H9 (cell line): ENCODE measurements around the gene MTFP1. TPM values are rescaled to one million over a fixed set of nuclear protein-coding genes. Genes with fewer than 3 reads are reported as not detected.

Source experiments
- DNase-seq: peaks from one replicate; pipeline ENCODE4 v3.0.0-alpha.2; 2017
- H2AFZ ChIP-seq: one replicate; pipeline ENCODE4 v1.6.1; 2013; ENCODE audit warnings: mild to moderate bottlenecking, low read length, control low read depth, moderate library complexity
- H2AK5ac ChIP-seq: 2 replicates; pipeline ENCODE4 v1.6.1; 2013; ENCODE audit warnings: low read length, control low read depth, mixed read lengths; ENCODE audit not compliant: insufficient read length
- H2BK120ac ChIP-seq: one replicate; pipeline ENCODE4 v1.6.1; 2013; ENCODE audit warnings: low read depth, mild to moderate bottlenecking, low read length, control low read depth, inconsistent platforms; ENCODE audit not compliant: poor library complexity, severe bottlenecking
- H2BK12ac ChIP-seq: 2 replicates; pipeline ENCODE4 v1.6.1; 2013; ENCODE audit warnings: low read length, control low read depth, mixed read lengths, low read depth; ENCODE audit not compliant: insufficient read length
- H2BK15ac ChIP-seq: 2 replicates; pipeline ENCODE4 v1.6.1; 2013; ENCODE audit warnings: low read depth, low read length, control low read depth
- H2BK20ac ChIP-seq: one replicate; pipeline ENCODE4 v1.6.1; 2013; ENCODE audit warnings: low read depth, mild to moderate bottlenecking, low read length, control low read depth, inconsistent platforms; ENCODE audit not compliant: poor library complexity, severe bottlenecking
- H2BK5ac ChIP-seq: 2 replicates; pipeline ENCODE4 v1.6.1; 2013; ENCODE audit warnings: low read length, control low read depth, mixed read lengths; ENCODE audit not compliant: insufficient read length
- H3K14ac ChIP-seq: 2 replicates; pipeline ENCODE4 v1.6.1; 2013; ENCODE audit warnings: low read length, control low read depth; ENCODE audit not compliant: insufficient read depth
- H3K18ac ChIP-seq: 2 replicates; pipeline ENCODE4 v1.6.1; 2013; ENCODE audit warnings: low read depth, mild to moderate bottlenecking, mixed read lengths, low read length, control low read depth; ENCODE audit not compliant: insufficient read length
- H3K23ac ChIP-seq: 2 replicates; pipeline ENCODE4 v1.6.1; 2013; ENCODE audit warnings: low read length, control low read depth, mixed read lengths, low read depth; ENCODE audit not compliant: insufficient read length
- H3K23me2 ChIP-seq: 2 replicates; pipeline ENCODE4 v1.6.1; 2013; ENCODE audit warnings: low read depth, mild to moderate bottlenecking, mixed read lengths, low read length, control low read depth; ENCODE audit not compliant: insufficient read length, poor library complexity, severe bottlenecking
- H3K27ac ChIP-seq: 2 replicates; pipeline ENCODE4 v1.5.1; 2013; ENCODE audit warnings: low read length, control low read depth, mixed read lengths, low read depth; ENCODE audit not compliant: insufficient read length
- H3K27me3 ChIP-seq: 2 replicates; pipeline ENCODE4 v1.6.1; 2013; ENCODE audit warnings: low read length, control low read depth, inconsistent platforms; ENCODE audit not compliant: insufficient read depth
- H3K4ac ChIP-seq: 2 replicates; pipeline ENCODE4 v1.6.1; 2013; ENCODE audit warnings: low read depth, mild to moderate bottlenecking, control low read depth, inconsistent platforms, low read length, moderate library complexity
- H3K4me1 ChIP-seq: 2 replicates; pipeline ENCODE4 v1.6.1; 2013; ENCODE audit warnings: low read length, control low read depth, inconsistent platforms; ENCODE audit not compliant: insufficient read depth
- H3K4me2 ChIP-seq: 2 replicates; pipeline ENCODE4 v1.6.1; 2013; ENCODE audit warnings: low read length, control low read depth, mixed read lengths; ENCODE audit not compliant: insufficient read length, insufficient read depth
- H3K56ac ChIP-seq: 2 replicates; pipeline ENCODE4 v1.6.1; 2013; ENCODE audit warnings: low read depth, mild to moderate bottlenecking, mixed read lengths, low read length, control low read depth; ENCODE audit not compliant: insufficient read length
- H3K79me1 ChIP-seq: 2 replicates; pipeline ENCODE4 v1.6.1; 2013; ENCODE audit warnings: low read depth, mild to moderate bottlenecking, moderate library complexity, low read length, control low read depth, inconsistent platforms; ENCODE audit not compliant: insufficient read depth, poor library complexity, severe bottlenecking
- H3K79me2 ChIP-seq: 2 replicates; pipeline ENCODE4 v1.6.1; 2013; ENCODE audit warnings: low read length, control low read depth, inconsistent platforms; ENCODE audit not compliant: insufficient read depth
- H3K9ac ChIP-seq: 2 replicates; pipeline ENCODE4 v1.6.1; 2013; ENCODE audit warnings: low read length, control low read depth, mixed read lengths; ENCODE audit not compliant: insufficient read length; ENCODE audit errors: extremely low read depth
- H3K9me3 ChIP-seq: one replicate; pipeline ENCODE4 v1.6.1; 2013; ENCODE audit warnings: low read depth, low read length, inconsistent platforms; ENCODE audit not compliant: control insufficient read depth
- H3T11ph ChIP-seq: one replicate; pipeline ENCODE4 v1.6.1; 2013; ENCODE audit warnings: mild to moderate bottlenecking, low read length, control low read depth, inconsistent platforms
- H4K20me1 ChIP-seq: one replicate; pipeline ENCODE4 v1.6.1; 2013; ENCODE audit not compliant: control insufficient read depth, insufficient read length, insufficient read depth
- H4K5ac ChIP-seq: 2 replicates; pipeline ENCODE4 v1.6.1; 2013; ENCODE audit warnings: low read depth, mild to moderate bottlenecking, mixed read lengths, low read length, control low read depth; ENCODE audit not compliant: insufficient read length
- H4K8ac ChIP-seq: replicated peaks from 2 replicates; pipeline ENCODE4 v1.6.1; 2013; ENCODE audit warnings: low read length, control low read depth, mixed read lengths, low read depth; ENCODE audit not compliant: insufficient read length
- H4K91ac ChIP-seq: 2 replicates; pipeline ENCODE4 v1.6.1; 2013; ENCODE audit warnings: low read depth, mild to moderate bottlenecking, moderate library complexity, mixed read lengths, low read length, control low read depth; ENCODE audit not compliant: insufficient read length
- H3K27ac Mint-ChIP-seq, 3 experiments: 2 replicates in 2 of 3; 3 replicates in 1 of 3; pipeline ENCODE4 v1.8.0; 2020 to 2021; ENCODE audit warnings: mixed read lengths in 3 of 3, mild to moderate bottlenecking in 1 of 3, moderate library complexity in 1 of 3
- H3K27me3 Mint-ChIP-seq: 2 replicates; pipeline ENCODE4 v1.8.0; 2021; ENCODE audit warnings: low read depth, mild to moderate bottlenecking, moderate library complexity, mixed read lengths
- H3K36me3 Mint-ChIP-seq, 3 experiments: 2 replicates in 2 of 3; 3 replicates in 1 of 3; pipeline ENCODE4 v1.8.0; 2020 to 2021; ENCODE audit warnings: low read depth in 3 of 3, mixed read lengths in 3 of 3; ENCODE audit not compliant: insufficient read depth in 1 of 3
- H3K4me1 Mint-ChIP-seq, 2 experiments: 2 replicates each; pipeline ENCODE4 v1.8.0; 2020; ENCODE audit warnings: mixed read lengths in 2 of 2
- H3K4me3 Mint-ChIP-seq, 2 experiments: 2 replicates in 1 of 2; 3 replicates in 1 of 2; pipeline ENCODE4 v1.8.0; 2020 to 2021; ENCODE audit warnings: mild to moderate bottlenecking in 2 of 2, mixed read lengths in 2 of 2, moderate library complexity in 1 of 2
- H3K9me3 Mint-ChIP-seq, 2 experiments: 2 replicates in 1 of 2; 3 replicates in 1 of 2; pipeline ENCODE4 v1.8.0; 2020; ENCODE audit warnings: mild to moderate bottlenecking in 2 of 2, mixed read lengths in 2 of 2, moderate library complexity in 1 of 2
- CTCF ChIP-seq: fragments of 200-600 bp; sonication (generic); conservative IDR thresholded peaks from 3 replicates; pipeline ENCODE4 v1.8.0; 2021; ENCODE audit warnings: antibody characterized with exemption, mild to moderate bottlenecking
- WGBS: extraction: QIAGEN DNeasy Blood & Tissue Kit; methylation state at CpG from one replicate; pipeline ENCODE4 v1.1.7; 2013; ENCODE audit warnings: missing lambda C conversion rate, low lambda C conversion rate, mixed read lengths; ENCODE audit not compliant: insufficient read length; ENCODE audit errors: extremely low coverage; 5-methylcytosine and 5-hydroxymethylcytosine counted together
- total RNA-seq: library from RNA; stranded (reverse); gene quantifications from 2 replicates; pipeline ENCODE4 v1.2.1, GENCODE V29; 2021

Gene MTFP1
- total RNA-seq, 1 experiment from 2014 or later = 46.8 TPM

- Histone ChIP-seq H2BK120ac (no peak overlapping the region), H3K27me3 (no peaks in the 10 kb centered on the region), H3K4me1 (no peaks in the 10 kb centered on the region), H2AFZ (no peak overlapping the region), H3K9ac (no peak overlapping the region), H3K23ac (no peak overlapping the region), H2BK12ac (no peak overlapping the region), H4K20me1 (no peaks in the 10 kb centered on the region), H3K27ac (no peak overlapping the region), H3K4me2 (no peak overlapping the region), H3K56ac (no peak overlapping the region), H4K91ac (no peak overlapping the region), H3K23me2 (no peaks in the 10 kb centered on the region), H4K5ac (no peak overlapping the region), H2AK5ac (no peak overlapping the region), H4K8ac (no peak overlapping the region), H3T11ph (no peak overlapping the region), H3K9me3 (no peaks in the 10 kb centered on the region), H3K79me1 (no peaks in the 10 kb centered on the region), H2BK5ac (no peak overlapping the region), H2BK15ac (no peak overlapping the region), H3K14ac (no peak overlapping the region), H2BK20ac (no peak overlapping the region), H3K4ac (no peak overlapping the region), H3K79me2 (no peaks in the 10 kb centered on the region), H3K18ac (no peak overlapping the region)
- 100% methylated on average over 1 of the region's 2 CpGs for WGBS
- Mint-ChIP-seq H3K36me3 (no peaks in the 10 kb centered on the region), H3K27ac (no peak overlapping the region), H3K9me3 (no peaks in the 10 kb centered on the region; a peak in 1 of 5 replicates), H3K4me1 (peaks cover 0 to 3% of the 10 kb centered on the region in 2 experiments; a peak in 1 of 4 replicates), H3K4me3 (no peak overlapping the region; a peak in 1 of 5 replicates), H3K27me3 (peaks cover 40% of the 10 kb centered on the region)
- no peak for DNase-seq
- no peak for TF ChIP-seq CTCF
Measured at GRCh38 chr22:30470655-30471054, 45.1 kb downstream of the MTFP1 start.
